Measurements from ENCODE around the gene GRIK2.

Gene GRIK2

GRCh38 chr6:101887532-101887931 is 494.0 kb downstream of the GRIK2 start:
- DNase-seq (ENCODE audit: low spot score), result no peak

GRCh38 chr6:101907356-101908217 is 514.1 kb downstream of the GRIK2 start:
- DNase-seq (ENCODE audit: low spot score), result no peak

DNA sequence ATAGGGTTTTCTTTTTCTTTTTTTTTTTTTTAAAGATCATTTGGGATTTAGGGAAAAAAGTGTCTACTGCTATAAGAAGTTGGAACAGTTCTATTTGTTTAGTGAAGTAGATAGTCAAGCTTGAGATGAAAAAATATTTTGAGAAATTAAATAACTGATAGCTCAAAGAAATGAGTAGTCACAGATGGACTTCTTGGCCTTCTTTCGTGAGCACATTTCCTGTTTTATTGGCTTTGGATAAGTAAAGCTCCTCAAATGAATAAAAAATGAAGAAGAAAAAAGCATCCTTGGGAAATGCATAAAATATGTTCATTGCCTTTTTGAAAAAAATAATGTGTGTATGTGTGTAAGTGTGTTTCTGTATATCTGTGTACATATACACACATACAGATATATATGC is 515.9 kb downstream of the GRIK2 start:
- DNase-seq (ENCODE audit: low spot score), result no peak

GRCh38 chr6:101912311-101912710 is 518.8 kb downstream of the GRIK2 start:
- DNase-seq (ENCODE audit: low spot score), result no peak

DNA sequence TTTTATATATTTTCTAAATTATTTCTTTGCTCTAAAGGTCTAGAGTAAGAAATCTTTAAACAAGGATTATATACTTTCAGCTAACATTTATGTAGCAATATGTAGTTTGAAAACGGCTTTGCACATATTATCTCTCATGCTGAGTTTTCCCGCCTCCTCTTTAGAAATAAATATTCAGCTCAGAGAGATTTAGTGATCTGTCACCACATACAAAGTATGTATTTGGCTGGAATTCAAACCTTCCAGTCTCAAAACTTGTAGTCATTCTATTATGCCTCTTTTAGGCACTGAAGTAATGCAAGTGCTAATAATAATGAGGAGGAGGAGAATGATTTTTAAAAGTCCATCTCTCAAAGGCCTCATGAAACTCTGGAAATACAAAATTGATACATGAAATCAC is 525.0 kb downstream of the GRIK2 start:
- DNase-seq (ENCODE audit: low spot score), result no peak

- no peak for DNase-seq (ENCODE audit: low spot score)
Measured at GRCh38 chr6:101921829-101922450, 528.4 kb downstream of the GRIK2 start.

DNA sequence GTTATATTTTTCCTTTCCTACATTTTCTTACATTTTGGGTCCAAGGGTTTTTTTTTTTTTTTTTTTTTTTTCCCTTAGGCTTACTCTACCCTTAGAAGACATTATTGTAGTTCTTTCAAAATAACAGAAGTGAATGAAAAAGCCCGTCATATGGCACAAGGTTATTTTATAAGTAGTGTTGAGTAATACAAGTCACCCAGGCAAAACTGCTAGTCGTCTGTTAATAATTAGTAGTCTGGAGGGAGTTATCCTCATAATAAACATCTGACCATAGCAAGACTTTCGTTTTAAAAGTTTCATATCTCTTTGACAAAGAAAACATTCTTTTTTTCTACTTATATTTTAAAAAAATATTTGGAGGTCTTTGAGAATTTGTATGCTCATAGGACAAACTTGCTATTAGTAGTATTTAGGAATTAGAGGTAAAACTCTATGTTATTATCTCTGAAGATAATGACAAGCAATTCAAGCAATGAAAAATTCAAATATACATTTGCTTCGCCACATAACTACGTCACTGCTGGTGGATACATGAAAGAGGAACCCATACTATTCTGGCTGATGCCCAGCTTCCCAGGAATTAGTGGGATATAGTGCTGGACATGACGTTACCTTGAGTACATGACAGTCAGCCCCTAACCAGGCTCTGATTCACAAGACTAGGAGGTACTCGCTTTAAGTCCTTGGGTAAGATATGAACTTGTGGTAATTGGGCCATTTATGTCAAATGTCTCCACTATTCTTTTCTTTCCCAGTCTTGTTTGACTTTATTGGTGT is 532.8 kb downstream of the GRIK2 start:
- no peak for DNase-seq (ENCODE audit: low spot score)

DNA sequence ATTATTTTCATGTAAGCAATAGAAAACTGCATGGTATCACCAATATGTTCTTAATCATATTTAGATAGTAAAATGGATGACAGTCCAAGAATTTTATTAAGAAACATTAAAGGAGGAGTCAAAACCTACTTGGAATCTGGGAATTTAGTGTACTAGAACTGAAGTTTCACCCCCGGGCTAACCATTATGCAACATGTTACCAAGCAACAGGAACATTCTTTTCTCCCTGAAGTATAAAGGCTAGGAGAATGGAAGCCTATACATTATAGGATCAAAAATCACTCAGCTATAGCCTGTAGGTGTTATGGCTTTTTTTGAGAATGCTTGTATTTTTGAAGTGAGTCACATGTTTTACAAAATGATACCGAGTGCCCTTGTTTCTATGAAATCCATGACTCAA is 538.3 kb downstream of the GRIK2 start:
- no peak for DNase-seq (ENCODE audit: low spot score)

- no peak for DNase-seq (ENCODE audit: low spot score)
Measured at GRCh38 chr6:101932704-101933103, 539.2 kb downstream of the GRIK2 start.

DNA sequence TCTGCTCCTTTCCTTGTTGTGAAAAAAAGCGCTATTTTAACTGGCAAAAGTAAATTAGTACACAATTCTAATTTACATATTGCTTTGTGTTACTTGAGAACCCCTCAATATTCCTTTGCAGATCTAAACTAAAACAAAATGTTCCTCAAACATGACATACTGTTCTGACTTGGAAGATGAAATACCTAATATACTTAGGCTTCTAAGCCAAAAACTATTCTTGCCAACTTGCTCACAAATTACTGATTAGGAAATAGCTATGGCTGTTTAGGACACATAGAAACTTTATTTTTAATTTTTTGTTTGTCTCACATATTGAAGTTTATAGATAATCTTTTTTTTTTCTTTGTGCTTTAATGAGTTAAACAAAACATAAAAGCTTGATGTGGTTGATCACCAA is 542.2 kb downstream of the GRIK2 start:
- DNase-seq (ENCODE audit: low spot score), result no peak

- no peak for DNase-seq (ENCODE audit: low spot score)
Measured at GRCh38 chr6:101936516-101936915, 543.0 kb downstream of the GRIK2 start.

- DNase-seq (ENCODE audit: low spot score), result no peak
Measured at GRCh38 chr6:101937108-101937507, 543.6 kb downstream of the GRIK2 start.

GRCh38 chr6:101940391-101940790 is 546.9 kb downstream of the GRIK2 start:
- DNase-seq (ENCODE audit: low spot score), result no peak

- no peak for DNase-seq (ENCODE audit: low spot score)
Measured at GRCh38 chr6:101956961-101957360, 563.5 kb downstream of the GRIK2 start.

GRCh38 chr6:101961357-101961756 is 567.8 kb downstream of the GRIK2 start:
- no peak for DNase-seq (ENCODE audit: low spot score)

DNA sequence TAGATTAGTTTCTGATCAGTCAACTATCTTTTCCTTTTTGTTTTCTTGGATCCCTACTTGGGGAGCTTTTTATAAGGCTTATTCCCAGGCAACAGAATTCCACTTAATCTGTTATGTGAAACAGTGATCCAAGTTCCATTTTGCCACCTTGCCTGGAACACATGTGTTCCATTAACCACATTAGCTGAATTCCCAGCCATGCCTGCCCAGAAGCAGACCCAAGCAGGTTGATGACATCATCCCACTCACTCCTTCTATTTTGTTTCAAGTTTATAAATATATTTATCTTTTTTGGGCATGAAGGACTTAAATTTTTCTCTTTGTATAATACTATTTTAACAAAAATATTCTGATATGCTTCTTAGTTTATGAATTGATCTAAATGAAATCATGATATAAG is 587.4 kb downstream of the GRIK2 start:
- DNase-seq (ENCODE audit: low spot score), result no peak

- DNase-seq (ENCODE audit: low spot score), result no peak
Measured at GRCh38 chr6:101986476-101986875, 593.0 kb downstream of the GRIK2 start.

GRCh38 chr6:101992286-101992685 is 598.8 kb downstream of the GRIK2 start:
- no peak for DNase-seq (ENCODE audit: low spot score)

DNA sequence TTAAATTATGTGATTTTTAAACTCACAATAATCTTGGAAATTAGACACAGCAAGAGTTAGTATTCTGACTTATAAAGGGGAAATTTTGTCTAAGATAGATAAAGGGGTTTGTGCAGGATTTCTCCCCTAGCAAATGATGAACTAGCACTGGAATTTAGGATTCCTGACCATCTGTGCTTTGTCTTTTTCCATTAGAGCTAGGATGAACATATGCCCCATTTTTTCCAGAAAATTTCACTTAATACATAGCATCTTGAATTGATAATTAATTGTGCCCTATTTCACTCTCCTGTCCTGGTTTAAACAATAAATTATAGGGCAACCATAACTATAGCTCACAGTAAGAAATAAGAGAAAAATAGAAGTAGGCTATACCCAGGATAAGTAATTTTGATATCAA is 601.0 kb downstream of the GRIK2 start:
- DNase-seq (ENCODE audit: low spot score), result no peak

- no peak for DNase-seq (ENCODE audit: low spot score)
Measured at GRCh38 chr6:102015431-102015830, 621.9 kb downstream of the GRIK2 start.

DNA sequence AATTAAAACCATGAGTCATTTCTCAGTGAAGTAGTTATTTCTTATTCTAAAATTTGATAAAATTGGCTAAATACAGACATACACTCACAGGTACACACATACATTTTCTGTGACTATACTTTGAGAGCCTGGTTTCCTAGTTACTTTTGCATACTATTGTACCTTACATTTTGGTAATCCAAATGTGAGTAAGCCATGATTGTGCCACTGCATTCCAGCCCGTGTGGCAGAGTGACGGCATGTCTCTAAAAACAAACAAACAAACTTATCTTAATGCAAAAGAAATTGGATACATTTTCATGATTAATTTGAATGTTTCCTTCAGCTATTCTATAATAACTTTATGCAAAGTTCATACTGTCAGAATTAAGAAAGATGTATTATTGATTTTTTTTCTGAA is 628.8 kb downstream of the GRIK2 start:
- no peak for DNase-seq (ENCODE audit: low spot score)

DNA sequence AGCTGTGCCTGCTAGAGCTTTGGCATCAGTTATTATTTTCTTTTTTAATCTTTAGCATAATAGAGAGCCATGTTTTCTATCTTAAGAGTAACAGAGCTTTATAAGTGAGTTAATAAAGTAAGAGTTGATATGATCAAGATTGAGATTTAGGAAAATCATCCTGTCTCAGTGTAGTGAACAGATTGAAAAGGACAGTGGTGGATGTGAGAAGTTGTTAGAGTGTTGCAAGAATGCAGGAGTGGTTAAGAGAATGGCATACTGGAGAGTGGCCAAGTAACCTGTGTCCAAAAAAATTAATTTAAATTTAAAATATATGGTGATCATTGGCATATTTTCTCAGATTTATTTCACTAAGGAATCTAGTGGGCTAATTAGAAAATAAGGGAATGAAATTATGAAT is 629.3 kb downstream of the GRIK2 start:
- DNase-seq (ENCODE audit: low spot score), result no peak

Data from germinal center (tissue), 1 donor.